ENCODE measurements around the gene GNA12. TPM values are rescaled to one million over a fixed set of nuclear protein-coding genes. Genes with fewer than 3 reads are reported as not detected.

The GNA12 gene
- total RNA-seq, 1 experiment from 2014 or later: 63.8 TPM

DNA sequence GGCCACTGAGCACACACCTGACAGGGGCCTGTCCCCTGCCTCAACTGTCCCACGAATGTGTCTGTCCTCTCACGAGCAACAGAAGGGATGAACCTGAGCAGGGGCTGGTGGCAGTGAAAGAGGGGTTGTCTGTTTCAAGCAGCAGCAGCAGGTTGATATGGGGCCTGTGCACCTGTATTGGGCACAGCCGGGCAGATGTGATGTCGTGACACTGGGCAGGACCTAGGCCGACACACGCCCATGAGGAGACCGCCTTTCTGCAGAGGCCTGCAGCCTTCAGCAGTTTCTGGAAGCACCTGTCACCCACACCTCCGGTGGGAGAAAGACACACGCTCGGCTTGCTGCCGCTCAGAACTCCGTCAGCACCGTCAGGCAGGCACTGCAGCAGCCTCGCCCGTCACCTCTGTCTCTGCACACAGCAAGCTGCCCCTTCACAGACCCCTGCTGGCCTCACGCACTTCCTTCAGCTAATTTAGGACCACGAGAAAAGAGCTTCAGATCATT is 107.6 kb downstream of the GNA12 start:
- BruUV-seq (replicated peaks): no TSS peak
- no peak overlapping the region for H3K27ac Mint-ChIP-seq (ENCODE audit: unreplicated experiment)
- peaks cover 21% of the 10 kb centered on the region for H3K4me1 Mint-ChIP-seq (ENCODE audit: low read depth, unreplicated experiment)
- Histone ChIP-seq H3K27me3 (replicated peaks; ENCODE audit: control insufficient read depth, insufficient read depth, low read length) (no peaks in the 10 kb centered on the region), H3K36me3 (ENCODE audit: control insufficient read depth, insufficient read depth, low read length) (no peaks in the 10 kb centered on the region), H3K4me1 (peaks cover 21% of the 10 kb centered on the region), H3K9me3 (no peaks in the 10 kb centered on the region), H3K4me3 (ENCODE audit: low read depth, low read length) (no peak overlapping the region)
- H3K4me3 Mint-ChIP-seq (ENCODE audit: unreplicated experiment): no peak overlapping the region
- ChIA-PET CTCF (interaction anchor here (0.9 kb wide), 1 partner anchor 13 kb away, joined by 3 read pairs; no protein-coding TSS in a partner anchor), POLR2A (no interaction called here)
- no peaks in the 10 kb centered on the region for H3K27me3 Mint-ChIP-seq (ENCODE audit: insufficient read depth, unreplicated experiment)
- no peaks in the 10 kb centered on the region for H3K9me3 Mint-ChIP-seq (ENCODE audit: unreplicated experiment)
- H3K36me3 Mint-ChIP-seq (ENCODE audit: insufficient read depth, unreplicated experiment): peaks cover 51% of the 10 kb centered on the region
- DNase-seq: peak in 1 of 2 experiments; percentile 21
- intact Hi-C loops (cut with micrococcal nuclease; ENCODE audit: unreplicated experiment): no loop called here
- TF ChIP-seq CTCF (IDR thresholded peaks at IDR 0.05; ENCODE audit: insufficient read depth in 1 of 2, low read depth in 1 of 2, low read length in 1 of 2, severe bottlenecking in 1 of 2, unreplicated experiment in 1 of 2): no peak

DNA sequence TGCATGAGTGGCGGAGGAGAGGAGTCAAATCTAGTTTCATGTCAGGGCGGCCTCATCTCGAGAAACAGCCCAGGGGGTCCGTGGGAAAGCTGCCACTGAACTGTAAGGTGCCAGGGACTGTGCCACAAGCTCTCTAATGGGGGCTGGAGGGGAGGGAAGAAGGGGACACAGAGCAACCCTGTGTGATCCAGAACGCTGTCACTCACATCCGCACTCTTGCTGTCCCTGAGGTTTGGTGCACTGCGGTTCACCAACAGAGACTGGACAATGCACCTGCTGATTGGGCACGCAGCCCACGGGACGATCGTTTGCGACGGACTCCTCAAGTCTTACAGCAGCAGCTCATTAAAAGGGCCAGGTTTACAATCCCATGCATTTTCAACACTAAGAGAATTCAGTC is 108.4 kb downstream of the GNA12 start:
- Histone ChIP-seq H3K36me3 (ENCODE audit: control insufficient read depth, insufficient read depth, low read length) (no peaks in the 10 kb centered on the region; the same call in 1 of the 2 replicates), H3K4me3 (ENCODE audit: low read depth, low read length) (no peak overlapping the region), H3K4me1 (peaks cover 24% of the 10 kb centered on the region), H3K27me3 (replicated peaks; ENCODE audit: control insufficient read depth, insufficient read depth, low read length) (no peaks in the 10 kb centered on the region), H3K9me3 (no peaks in the 10 kb centered on the region)
- Mint-ChIP-seq H3K36me3 (ENCODE audit: insufficient read depth, unreplicated experiment) (peaks cover 59% of the 10 kb centered on the region), H3K4me3 (ENCODE audit: unreplicated experiment) (no peak overlapping the region), H3K27me3 (ENCODE audit: insufficient read depth, unreplicated experiment) (no peaks in the 10 kb centered on the region), H3K4me1 (ENCODE audit: low read depth, unreplicated experiment) (peaks cover 23% of the 10 kb centered on the region), H3K27ac (ENCODE audit: unreplicated experiment) (no peak overlapping the region), H3K9me3 (ENCODE audit: unreplicated experiment) (no peaks in the 10 kb centered on the region)
- DNase-seq: no peak
- no peak for TF ChIP-seq CTCF (IDR thresholded peaks at IDR 0.05; ENCODE audit: insufficient read depth in 1 of 2, low read depth in 1 of 2, low read length in 1 of 2, severe bottlenecking in 1 of 2, unreplicated experiment in 1 of 2)
- intact Hi-C loops (cut with micrococcal nuclease; ENCODE audit: unreplicated experiment): no loop called here
- CTCF ChIA-PET: no interaction called here
- BruUV-seq (replicated peaks): no TSS peak
- POLR2A ChIA-PET: no interaction called here

DNA sequence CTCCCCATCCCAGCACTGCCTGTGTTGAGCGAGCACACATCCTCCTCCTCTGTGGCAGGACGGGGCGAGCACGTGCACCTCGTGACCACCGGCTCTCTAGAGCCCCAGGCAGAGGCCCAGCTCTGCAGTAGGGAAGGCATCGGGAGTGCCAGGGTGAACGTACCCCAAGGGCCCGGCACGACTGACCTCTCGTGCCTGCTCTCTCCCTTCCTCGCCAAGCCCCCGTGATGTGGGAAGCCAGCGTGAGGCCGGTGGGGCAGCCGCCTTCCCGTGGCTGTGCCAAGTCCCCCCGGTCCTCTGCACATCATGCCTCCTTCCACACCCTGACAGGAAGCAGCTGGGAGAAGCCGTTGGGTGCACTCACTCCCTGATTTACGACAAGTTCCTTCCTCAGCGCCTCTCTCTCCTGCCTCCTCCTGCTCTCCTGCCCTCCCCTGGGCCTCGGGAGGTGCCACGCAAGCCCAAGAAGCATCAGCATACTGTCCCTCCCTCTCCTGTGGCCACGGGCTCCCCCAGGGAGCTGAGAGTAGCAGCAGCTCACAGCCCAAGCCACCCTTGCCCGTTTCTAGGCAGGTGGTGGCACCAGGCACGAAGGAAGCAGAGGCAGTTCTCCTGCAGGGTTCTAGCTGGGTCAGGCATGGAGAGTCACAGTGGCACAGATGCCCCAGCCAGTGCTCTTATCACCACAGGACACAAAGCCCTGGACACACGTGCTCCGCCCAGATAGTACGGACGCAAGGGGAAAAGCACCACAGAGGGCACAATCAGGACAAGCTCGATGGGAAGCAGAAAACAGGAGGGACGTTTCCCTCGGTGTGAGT is 109.1 kb downstream of the GNA12 start:
- no peak for TF ChIP-seq CTCF (IDR thresholded peaks at IDR 0.05; ENCODE audit: insufficient read depth in 1 of 2, low read depth in 1 of 2, low read length in 1 of 2, severe bottlenecking in 1 of 2, unreplicated experiment in 1 of 2)
- peaks cover 27% of the 10 kb centered on the region for H3K4me1 ChIP-seq
- ChIA-PET CTCF (interaction anchor here (0.5 kb wide), 1 partner anchor 1796 kb away, joined by 3 read pairs; no protein-coding TSS in a partner anchor), POLR2A (no interaction called here)
- Mint-ChIP-seq H3K9me3 (ENCODE audit: unreplicated experiment) (no peaks in the 10 kb centered on the region), H3K27me3 (ENCODE audit: insufficient read depth, unreplicated experiment) (no peaks in the 10 kb centered on the region), H3K4me3 (ENCODE audit: unreplicated experiment) (no peak overlapping the region), H3K27ac (ENCODE audit: unreplicated experiment) (no peak overlapping the region), H3K36me3 (ENCODE audit: insufficient read depth, unreplicated experiment) (peaks cover 60% of the 10 kb centered on the region), H3K4me1 (ENCODE audit: low read depth, unreplicated experiment) (peaks cover 23% of the 10 kb centered on the region)
- intact Hi-C loops (cut with micrococcal nuclease; ENCODE audit: unreplicated experiment): no loop called here
- peak in 1 of 2 experiments; percentile 30 for DNase-seq
- H3K4me3 ChIP-seq (ENCODE audit: low read depth, low read length): no peak overlapping the region
- no peaks in the 10 kb centered on the region for H3K9me3 ChIP-seq
- H3K36me3 ChIP-seq (ENCODE audit: control insufficient read depth, insufficient read depth, low read length): peaks cover 2% of the 10 kb centered on the region; the same call in 1 of the 2 replicates
- H3K27me3 ChIP-seq (replicated peaks; ENCODE audit: control insufficient read depth, insufficient read depth, low read length): no peaks in the 10 kb centered on the region
- no TSS peak for BruUV-seq (replicated peaks)
